Left forelimb (tissue), 1 donor: ENCODE results near the gene ZNF654.
"Not testable (repeated sequence)": the region's sequence is repeated elsewhere in the genome, so short reads cannot be mapped to it uniquely, and the experiment has no call there.

Source experiments
- DNase-seq: peaks from one replicate; pipeline ENCODE4 v3.0.0-alpha.2; 2018; ENCODE audit warnings: low spot score

ZNF654 gene

DNA sequence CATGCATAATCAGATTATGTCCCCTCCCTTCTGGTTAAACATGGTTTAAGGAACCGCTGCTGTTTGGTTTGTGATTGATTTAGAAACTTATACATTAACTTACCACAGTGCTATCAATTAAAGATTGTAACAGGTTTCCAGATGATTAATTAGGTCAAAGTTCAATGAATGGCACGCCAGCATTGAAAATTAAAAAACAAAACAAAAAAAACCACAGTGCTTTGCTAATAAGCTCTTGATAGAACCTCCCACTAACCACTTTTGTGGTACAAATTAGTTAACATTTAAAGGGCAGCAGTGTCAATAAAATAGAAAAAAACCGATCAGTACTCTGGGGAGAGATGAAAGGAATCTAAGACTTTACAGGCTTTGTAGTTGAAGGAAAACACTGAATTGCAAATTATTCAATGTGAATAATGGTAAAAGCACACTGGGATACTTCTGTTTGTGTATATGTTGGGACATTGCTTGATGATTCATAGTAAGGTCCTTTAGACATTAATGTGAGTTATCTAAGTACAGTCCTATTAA lies 83.1 kb downstream of the ZNF654 start:
- DNase-seq: no peak

DNA sequence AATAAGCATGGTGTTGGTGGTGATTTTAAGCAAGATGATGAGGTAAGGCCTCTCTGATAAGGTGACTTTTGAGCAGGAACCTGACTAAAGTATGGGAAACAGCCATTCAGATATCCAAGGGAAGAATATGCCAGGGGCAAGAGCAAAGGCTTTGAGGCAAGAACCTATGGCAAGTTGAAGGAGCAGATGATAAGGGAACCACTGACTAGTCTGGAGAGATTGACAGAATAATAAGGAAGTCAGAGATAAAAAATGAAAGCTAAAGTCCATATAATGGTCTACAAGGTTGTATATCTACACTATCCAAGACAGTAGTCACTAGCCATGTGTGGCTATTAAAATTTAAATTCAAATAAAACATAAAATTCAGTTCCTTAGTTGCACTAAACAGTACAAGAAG lies 88.2 kb downstream of the ZNF654 start:
- no peak for DNase-seq

GRCh38 chr3:88148651-88149050 lies 89.6 kb downstream of the ZNF654 start:
- DNase-seq: no peak

- no peak for DNase-seq
Observed at GRCh38 chr3:88149101-88149508, 90.0 kb downstream of the ZNF654 start.

DNA sequence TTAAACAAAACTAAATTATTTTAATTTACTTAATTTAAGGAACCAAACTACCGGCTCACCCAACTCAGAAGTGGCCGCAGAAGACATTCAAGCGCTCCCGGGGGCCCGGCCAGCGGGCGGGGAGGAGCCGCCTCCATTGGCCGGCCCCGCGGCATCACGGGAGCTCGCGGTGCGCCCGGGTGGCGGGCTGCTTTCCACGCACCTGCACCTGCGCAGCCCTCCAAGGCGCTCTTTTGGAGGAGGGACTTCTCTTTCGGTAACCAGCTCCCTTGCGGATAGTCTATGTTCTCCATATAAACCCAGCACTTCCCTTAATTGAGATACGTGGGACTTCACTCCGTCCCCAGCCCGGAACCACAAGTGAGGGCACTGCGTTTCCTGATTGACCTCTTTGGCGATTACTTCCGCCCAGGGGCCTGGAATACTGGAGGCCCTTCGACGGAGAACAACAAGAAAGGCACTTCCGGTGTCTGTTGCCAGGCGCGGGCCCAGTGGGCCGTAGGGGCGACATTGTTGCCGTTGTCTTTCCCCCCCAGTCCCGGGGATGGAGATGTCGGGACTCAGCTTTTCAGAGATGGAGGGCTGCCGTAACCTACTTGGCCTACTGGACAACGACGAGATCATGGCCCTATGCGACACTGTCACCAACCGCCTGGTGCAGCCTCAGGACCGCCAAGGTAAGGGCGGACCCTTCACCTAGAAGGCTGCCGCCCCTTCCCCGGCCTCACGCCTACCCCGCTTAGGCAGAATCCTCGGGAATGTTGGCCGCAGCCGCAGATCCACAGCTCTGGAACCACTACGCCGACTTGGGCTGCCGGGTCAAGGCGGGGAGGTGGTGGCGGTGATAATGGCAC lies 90.7 kb downstream of the ZNF654 start, which contains the start of gene C3orf38:
Gene C3orf38, plus strand, starts transcription at position 451 of the 854 bp plus-strand sequence. Its CDS starts 94 bp downstream, at position 545.
- DNase-seq: peak; percentile 93

- DNase-seq: no peak
Observed at GRCh38 chr3:88150371-88150770, 91.3 kb downstream of the ZNF654 start.

- DNase-seq: no peak
Observed at GRCh38 chr3:88150806-88151205, 91.8 kb downstream of the ZNF654 start.

- no peak for DNase-seq
Observed at GRCh38 chr3:88151358-88151757, 92.3 kb downstream of the ZNF654 start.

- no peak for DNase-seq
Observed at GRCh38 chr3:88152841-88153240, 93.8 kb downstream of the ZNF654 start.

- DNase-seq: no peak
Observed at GRCh38 chr3:88166419-88166971, 107.4 kb downstream of the ZNF654 start.

DNA sequence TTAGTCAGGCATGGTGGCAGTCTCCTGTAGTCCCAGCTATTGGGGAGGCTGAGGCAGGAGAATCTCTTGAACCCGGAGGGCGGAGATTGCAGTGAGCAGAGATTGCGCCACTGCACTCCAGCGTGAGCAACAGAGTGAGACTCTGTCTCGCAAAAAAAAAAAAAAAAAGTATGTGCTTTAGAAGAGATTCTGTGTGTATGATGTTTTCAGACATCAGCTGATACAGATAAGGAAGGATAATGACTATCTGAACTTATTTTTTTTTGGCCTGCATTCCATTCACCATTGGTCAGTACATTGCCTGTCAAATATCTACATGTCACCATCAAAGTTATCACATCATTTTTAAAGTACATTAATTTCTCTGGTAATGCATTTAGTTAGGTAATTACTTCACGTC lies 108.1 kb downstream of the ZNF654 start:
- no peak for DNase-seq

GRCh38 chr3:88167704-88168103 lies 108.6 kb downstream of the ZNF654 start:
- no peak for DNase-seq

- no peak for DNase-seq
Observed at GRCh38 chr3:88168171-88168570, 109.1 kb downstream of the ZNF654 start.

DNA sequence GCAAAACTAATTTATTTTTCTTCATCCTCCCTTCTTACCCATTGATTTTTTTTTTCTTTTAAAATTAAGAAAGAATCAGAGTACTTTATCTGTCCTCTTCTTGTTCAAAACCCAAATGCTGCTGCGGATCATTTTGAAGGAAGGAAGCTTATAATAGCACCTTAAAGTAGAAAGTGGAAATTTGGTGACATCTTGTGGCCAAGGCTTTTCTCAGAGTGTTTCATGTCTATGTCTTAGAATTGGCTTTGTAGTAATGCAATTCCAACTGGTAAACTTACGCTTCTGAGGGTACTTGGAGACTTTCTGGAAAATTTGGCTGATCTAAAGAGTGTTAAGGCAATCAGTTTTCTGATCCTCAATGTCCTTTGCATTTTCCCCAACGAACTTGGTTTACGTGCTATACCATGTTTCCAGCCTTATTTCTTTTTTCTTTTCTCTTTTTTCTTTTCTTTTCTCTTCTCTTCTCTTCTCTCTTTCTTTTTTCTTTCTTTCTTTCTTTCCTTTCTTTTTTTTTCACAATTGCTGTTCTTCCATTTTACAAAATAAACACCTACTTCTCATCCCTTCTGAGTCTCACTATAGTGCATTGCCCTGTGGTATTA lies 121.4 kb downstream of the ZNF654 start:
- no peak for DNase-seq

- not testable (repeated sequence) for DNase-seq
Observed at GRCh38 chr3:88182165-88182918, 123.3 kb downstream of the ZNF654 start.

DNA sequence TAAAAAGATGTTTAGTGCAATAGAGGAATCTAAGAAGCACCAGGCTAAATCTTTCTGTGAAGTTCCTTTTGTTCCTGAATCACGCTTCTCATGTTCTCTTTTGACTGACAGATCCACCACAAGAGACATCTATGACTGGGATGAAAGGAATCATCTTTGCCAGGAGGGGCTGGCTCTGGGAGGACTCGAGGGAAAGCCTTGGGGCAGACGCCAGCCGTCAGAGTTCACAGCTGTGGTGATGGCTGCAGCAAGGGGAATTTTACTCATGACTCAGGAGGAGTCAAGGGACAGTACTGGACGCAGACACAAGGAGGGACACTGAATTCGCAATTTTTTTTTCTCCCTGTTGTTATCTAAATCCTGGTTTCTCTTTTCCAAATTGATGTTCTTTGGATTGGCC lies 129.4 kb downstream of the ZNF654 start:
- DNase-seq: no peak

- no peak for DNase-seq
Observed at GRCh38 chr3:88189361-88189810, 130.3 kb downstream of the ZNF654 start.

- no peak for DNase-seq
Observed at GRCh38 chr3:88191872-88192409, 132.9 kb downstream of the ZNF654 start.

DNA sequence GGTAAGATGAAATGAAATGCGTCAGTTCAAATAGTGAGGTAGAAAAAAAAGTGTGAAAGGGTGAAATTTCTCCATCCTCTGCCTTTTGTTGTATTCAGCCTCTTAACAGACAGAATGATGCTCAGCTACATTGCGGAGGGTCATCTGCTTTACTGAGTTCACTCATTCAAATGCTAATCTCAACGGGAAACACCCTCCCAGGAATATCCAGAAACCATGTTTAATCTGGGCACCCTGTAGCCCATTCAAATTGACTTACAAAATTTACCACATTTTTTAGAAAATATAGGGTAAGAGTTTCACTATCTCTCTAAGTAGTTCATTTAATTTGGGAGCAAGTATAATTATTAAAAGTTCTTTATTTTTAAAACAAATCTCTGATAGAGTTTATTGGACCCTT lies 133.6 kb downstream of the ZNF654 start:
- no peak for DNase-seq
